GM18499 (cell line): ENCODE data around the gene EPHB3.

Experiments used
- ATAC-seq: cut with Tn5 transposase; IDR thresholded peaks from one replicate; pipeline ENCODE4 v1.9.1; 2021; ENCODE audit warnings: moderate number of reproducible peaks; ENCODE audit not compliant: insufficient read depth, unreplicated experiment

EPHB3 gene

DNA sequence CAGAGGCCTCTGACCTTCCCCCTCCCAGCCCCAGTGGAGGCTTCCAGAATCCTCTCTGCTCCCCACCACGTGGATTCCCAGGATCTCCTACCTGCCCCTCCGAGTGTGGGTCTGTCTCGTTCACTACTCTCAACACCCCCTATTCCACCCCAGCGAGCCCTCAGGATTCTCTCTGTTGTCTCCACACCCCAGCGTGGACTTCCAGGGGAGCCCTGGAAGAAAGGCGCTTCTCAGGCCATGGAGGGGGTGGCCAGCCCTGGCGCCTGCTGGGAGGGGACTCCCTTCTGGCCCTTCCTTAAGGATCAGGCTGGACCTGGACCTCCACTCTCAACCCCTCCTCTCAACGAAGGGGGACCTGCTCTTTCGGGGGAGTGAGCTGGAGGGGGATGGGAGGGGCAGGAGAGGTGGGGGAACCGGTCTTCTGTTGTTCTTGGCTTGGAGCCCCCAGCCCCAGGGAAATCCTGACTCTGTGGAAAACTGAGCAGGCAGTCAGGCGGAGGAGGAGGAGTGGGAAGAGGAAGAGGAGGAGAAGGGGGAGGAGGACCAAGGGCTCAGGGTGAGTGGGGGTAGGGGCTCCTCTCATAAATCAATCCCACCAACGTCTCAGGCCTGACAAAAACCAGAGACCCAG is 32.9 kb downstream of the EPHB3 start:
- ATAC-seq, result no peak

DNA sequence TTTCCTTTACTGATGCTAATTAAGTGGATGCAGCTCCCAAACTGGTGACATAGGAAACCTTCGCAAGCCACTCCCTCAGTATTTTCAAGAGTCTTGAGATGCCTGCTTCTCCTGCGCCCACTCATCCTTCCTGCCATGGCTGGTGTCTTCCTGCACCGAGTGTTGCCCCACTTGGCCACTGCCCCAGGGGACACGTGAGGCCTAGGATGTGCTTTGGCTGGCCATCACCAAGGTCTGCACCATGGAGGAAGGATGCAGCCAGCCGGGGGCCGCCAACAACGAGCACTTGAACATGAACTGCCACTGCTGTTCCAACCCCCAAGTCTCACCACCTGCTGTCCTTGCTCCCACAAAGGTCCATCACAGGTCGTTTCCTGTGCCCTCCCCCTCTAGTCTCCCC is 34.1 kb downstream of the EPHB3 start:
- no peak for ATAC-seq

DNA sequence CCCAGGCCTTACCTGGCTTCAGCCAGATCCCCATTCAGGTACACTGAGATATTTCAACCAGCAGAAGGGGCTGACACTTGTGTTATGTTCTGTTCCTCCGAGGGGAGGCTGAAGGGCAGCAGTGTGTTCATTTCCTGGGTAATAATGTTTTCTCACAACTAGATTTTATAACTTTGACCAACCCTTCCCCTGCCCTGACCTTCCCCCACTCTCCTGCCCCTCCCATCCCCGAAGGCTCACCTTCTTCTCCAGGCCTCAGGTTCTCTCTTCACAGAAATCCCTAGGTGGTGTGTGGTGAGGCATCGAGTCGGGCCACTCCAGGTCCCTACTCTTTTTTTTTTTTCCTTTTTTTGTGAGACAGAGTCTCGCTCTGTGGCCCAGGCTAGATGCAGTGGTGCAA is 34.6 kb downstream of the EPHB3 start:
- no peak for ATAC-seq

DNA sequence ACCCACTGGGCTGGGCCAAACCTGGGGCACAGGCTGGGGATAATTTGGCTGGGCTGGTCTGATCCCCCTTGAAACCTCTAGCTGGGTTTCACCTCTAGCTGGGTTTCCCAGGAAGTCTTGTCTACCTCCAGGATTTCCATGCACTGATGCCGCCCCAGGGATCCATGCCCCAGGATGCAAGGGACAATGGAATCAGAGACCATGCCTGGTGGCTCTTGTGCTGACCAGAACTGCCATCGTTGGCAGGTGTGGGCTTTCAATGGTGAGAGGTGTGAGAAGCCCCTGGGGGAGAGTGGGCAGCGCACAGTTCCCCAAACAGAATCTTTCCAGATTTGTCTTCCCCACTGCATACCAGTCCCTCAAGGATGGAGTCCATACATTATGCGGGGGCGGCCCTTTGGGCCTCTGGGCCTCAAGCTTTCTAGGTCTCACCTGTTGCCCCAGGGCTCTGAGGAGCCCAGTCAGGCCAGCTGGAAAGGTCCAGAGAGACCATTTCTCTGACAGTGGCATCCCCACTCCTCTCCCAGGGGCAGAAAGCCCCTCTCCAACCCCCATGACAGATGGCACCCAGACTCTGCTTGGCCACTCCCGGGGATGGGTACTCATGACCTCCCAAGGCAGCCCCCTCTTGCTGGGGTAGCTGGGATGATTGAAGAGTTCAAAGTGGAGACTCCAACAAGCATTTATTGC is 35.4 kb downstream of the EPHB3 start:
- no peak for ATAC-seq

DNA sequence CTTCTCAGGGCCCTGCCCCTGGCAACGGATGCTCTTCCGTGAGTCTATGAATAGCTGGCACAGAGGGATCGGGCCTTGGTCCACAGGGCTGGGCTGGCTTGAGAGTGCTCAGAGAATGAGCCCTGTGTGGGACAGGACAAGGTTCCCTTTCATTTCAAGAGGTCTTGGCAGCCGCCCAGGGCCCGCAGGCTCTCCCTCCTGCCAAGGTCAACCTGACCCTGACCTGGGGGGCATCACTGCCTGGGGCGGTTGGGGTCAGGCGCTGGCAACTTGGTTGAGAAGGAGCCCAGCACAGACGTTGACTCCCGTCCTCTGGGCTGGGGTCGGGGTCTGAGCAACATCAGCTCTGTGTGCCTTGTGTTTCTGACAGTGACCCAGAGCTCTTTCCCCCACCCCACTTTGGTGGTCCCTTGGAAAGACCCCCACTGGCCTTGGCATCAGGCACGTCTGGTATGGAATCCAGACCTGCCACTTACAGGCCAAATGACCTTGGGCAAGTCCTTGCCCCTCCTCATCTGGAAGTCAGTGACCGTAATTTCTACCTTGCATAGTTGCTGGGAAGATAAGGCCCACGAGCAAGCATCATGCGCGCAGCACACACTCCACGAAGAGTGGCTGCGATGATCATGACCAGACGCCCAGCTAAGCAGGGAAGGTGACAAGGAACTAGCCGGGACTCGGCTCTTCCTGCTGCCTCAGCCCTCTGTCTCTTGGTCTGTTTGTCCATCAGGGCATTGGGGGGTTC is 36.4 kb downstream of the EPHB3 start:
- no peak for ATAC-seq

DNA sequence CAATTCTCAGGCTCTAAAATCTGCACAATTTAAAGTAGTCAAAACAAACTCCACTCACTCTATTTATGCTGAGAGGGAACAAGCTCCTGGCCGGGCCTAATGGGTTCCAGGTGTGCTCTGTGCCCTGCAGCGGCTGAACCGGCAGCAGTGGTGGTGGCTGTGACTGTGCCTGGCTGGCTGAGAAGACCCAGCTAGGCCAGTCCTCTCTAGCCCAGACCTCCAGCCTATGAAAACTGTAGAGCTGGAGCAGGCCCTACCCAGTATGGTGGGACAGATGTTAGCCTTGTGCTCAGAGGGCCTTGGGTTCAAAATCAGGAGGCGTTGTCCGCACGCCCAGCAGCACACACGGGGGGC is 37.0 kb downstream of the EPHB3 start:
- no peak for ATAC-seq

DNA sequence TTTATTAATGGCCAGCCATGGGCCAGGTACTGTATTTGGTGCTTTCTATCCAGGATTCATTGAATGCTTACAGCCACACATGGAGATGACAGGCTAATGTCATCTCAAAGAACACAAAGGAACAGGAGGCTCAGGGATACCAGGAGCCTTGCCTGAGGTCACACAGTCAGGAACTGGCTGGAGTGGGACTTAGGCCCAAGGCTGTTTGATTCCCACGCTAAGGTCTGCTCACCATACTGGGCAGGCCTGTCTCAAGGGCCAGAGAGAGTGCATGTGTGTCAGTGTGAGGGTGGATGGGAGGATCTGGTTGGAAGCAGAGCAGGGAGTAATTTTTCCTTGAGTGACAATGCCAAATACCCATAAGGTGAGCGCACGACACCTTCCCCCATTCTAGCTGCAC is 37.6 kb downstream of the EPHB3 start:
- ATAC-seq, result no peak

DNA sequence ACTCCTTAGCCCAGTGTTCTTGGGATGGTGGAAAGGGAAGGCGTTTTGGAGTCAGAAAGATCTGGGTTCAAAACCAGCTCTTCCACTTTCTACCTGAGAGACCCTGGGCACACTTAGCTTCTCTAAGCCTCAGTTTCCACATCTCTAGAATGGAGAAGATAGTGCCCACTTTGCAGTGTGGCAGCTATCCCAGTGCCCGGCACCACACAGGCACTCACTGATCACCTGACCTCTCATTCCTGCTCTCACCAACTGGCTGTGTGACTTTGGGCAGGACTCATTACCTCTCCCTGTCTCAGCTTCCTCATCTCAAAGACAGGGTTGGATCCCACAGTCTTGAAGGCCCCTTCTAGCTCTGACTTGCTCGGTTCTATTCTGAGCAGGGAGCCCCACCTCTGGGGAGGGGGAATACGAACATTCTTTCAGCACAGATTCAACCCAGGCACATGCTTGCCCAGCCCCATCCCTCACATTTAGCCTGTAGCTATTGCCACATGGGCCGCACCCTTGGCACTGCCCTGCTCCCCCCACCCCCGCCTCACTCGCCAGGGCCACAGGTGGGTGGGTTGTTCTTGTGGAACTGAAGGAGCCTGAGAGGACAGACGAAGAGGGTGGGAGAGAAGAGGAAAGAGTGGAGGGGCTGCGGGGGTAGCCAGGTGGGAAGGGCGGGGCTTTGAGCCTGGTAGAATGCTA is 39.2 kb downstream of the EPHB3 start:
- ATAC-seq, result no peak

DNA sequence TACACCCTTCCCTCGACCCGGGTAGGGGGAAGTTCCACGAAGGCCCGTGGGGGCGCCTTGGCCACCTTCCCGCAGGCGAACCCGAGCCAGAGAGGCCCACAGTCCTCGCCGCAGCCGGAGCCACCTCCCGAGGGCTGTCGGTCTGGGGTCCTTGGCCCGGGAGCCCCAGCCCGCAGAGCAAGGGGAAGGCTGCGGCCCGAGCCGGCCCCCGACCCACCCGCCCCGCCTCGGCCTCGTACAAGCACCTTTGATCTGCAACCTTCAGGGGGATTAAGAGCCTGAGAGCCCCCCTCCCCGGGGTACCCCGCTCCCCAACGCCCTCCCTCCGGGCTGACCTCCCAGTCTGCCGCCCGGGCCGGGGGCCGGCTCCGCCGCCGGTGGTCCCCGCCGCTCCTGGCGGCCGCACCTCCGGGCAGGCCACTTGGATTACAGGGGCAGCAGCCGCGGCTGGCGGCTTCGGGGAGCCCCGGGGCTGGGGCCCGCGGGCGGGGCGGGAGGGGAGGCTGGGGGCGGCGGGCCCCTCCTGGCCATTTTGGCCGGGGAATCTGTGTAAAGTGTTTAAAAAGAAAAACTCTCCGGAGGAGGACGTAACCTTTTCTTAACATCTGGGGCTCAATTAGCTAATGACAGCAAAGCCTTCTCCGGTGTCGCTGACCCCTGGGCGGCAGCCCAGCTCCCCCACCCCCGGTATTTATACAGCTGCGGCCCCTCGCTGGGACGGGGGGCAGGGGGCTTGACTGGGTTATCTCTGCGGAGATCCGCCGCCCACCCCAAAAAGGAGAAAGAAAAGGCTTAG is 40.2 kb downstream of the EPHB3 start:
- ATAC-seq, result no peak

DNA sequence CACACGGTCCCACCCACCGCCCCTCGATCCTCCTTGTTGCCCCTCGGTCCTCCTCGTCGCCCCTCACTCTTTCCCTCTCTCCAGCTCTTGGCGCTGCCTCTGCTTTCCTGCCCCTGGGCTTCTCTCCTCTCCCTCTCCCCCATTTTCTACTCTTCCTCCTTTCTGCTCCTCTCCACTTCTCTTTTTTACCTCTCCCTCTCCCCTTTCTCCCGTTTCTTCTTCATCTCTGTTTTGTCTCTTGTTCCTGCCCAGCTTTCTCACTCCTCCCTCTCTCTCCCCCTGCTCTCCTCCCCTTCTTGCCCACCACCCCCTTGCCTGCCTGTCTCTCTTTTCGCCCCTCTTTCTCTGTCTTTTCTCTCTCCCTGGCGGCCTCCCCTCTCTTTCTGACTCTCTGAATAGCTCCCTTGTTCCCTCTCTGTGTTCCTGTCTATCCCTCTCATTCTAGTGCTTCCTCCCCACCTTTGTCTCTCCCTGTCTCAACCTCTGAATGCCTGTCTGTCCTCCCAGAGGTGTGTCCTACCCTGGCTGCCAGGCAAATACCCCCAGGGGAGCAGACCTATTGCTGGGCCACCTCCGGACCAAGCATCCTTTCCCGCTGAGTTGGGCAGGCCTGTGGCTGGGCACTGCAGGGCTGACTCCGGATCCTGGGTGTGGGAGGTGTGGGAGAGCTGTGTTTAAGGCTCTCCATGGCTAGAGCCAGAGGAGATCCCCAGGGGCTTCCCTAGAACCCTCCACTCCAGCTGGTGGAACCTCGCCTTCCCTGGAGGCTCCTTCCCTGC is 41.0 kb downstream of the EPHB3 start:
- no peak for ATAC-seq

DNA sequence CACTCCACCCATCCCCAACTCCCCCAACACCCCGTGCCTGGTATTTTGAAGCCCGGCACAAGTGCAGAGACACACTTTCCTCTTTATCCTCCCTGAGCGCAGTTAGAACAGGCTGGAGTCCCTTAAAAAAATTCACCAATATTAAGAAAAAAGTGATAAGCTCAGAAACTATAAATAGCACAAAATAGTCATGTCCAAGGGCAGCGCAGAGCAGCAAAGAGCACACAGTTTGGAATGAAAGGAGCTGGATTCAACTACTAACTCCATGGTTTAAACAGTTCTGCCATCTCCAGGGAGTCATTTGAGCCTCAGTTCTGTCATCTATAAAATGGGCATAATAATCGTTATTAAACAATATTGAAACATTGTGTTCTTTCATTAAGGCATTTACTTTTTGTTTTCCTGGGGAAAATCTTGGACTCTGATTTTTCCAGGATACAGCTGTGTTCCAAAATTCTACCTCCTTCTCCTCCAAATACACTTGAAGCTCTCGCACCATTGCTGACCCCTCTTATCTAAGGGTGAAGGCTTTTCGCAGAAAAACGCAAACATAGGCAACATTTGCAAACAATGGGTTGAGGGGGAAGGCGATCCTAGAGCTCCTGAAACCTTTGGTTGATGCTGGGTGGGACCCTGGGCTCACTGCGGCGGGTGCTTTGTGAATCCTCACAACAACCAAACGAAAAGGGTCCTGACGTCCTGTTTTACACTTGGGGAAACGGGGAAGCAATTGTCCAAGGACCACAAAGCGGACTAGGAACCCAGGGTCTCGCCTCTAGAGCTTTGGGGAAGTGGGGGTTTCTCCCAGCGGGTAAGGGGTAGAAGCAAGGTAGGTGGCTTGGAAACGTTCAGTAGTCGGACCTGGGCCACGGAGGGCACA is 41.8 kb downstream of the EPHB3 start:
- no peak for ATAC-seq

DNA sequence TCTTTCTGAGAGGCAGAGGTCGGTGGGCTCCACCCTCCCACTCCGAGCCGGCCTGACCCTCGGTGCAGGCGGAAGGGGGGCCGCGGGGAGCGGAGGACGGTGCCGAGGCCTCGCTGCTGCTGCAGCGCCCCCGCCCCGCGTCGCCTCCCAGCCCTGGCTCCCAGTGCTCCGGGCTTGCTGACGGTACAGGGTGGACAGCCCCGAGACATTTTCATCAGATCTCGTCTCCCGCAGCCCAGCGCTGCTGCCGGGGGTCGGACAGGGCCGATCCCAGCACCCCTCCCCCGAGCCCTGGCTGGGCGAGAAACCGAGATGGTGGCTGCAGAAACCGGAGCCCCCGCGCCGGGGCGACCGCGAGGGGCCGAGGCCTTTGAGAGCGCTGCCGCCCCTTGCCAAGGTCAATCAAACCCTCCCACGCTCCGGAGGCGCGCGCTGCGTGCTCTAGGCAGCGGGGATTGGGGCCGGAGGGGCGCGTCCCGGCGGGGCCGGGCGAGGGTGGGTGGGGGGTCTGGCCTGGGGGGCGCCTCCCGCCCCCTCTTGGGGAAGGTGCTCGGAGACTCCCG is 42.5 kb downstream of the EPHB3 start:
- ATAC-seq, result no peak

DNA sequence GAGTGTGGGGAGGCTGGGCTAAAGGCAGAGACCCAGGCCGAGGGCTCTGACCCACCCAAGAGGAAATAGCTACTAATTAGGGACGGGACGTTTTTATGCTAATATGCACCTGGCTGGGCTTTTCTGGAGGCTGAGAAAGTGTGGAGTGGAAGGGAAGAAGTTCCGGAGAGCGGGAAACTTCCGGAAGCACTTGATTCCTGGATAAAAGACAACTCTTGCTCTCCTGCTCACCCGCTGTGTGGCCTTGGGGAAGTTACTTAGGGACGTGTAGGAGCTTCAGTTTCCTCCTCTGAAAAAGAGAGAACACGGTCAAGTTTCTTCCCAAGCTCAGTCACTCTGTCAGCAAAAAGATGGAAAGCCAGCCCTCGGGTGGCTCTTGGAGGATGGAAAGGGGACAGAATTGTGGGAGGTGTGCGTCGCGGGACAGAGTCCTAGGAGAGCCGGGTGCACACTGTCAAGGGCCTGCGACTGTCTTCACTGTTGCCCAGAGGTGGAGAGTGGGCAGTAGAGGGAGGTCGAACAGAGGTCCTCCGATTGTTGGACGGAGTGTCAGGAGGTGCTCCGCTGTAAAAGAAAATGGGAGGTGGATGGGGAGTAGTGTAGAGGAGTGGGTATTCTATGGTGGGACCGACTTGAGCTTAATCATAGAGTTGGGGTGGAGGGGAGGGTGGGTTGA is 43.2 kb downstream of the EPHB3 start:
- ATAC-seq, result no peak

DNA sequence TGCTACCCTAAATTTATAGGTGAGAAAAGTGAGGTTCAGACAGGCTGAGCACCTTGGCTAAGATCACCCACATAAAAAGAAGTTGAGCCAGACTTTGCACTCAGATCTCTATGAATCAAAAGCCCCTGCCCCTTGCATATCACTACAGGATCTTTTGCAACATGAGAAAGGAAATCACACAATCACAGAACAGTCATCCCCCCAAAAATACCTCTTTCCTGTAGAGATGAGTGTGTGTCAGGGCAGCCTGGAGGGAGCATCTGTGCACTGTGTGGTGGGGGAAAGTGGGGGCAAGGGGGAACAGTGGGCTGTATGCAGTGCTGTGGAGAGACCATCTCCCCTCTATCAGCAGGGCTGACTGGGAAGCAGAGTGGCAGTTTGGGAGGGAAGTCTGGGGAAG is 46.6 kb downstream of the EPHB3 start:
- ATAC-seq, result no peak

DNA sequence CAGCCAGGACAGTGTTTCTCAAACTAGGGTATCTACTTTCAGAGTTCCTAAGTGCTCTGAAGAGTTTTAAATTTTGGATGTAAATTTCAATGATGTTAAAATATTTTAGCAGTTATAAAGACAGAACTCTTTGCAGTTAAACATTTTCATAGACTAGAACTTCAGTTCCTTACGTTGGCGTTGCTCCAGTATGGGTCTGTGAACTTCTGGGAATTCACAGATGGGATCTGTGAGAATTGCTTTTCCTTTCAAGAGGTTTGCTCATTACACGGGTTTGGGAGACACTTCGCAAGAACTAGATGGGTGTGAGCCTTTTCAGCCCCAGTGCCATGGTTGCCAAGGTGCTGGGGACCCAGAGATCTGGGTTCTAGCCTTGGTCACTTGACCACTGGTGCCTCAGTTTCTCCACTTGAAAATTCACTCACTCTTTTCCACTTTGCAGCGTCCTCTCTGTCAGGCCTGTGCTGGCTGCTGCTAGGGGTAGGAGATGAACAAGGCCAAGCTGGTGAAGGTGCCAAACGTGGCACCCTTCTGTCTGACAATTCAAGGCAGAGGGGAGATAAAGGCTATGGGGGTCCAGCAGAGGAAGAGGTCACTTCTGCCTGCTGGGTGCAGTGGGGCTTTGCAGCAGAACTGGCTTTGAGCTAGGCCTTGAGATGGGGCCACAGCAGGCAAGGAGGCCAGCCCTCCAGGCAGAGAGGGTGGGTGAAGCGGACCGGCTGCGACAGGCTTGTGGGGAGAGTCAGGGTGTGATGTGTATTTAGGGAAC is 48.1 kb downstream of the EPHB3 start:
- no peak for ATAC-seq

DNA sequence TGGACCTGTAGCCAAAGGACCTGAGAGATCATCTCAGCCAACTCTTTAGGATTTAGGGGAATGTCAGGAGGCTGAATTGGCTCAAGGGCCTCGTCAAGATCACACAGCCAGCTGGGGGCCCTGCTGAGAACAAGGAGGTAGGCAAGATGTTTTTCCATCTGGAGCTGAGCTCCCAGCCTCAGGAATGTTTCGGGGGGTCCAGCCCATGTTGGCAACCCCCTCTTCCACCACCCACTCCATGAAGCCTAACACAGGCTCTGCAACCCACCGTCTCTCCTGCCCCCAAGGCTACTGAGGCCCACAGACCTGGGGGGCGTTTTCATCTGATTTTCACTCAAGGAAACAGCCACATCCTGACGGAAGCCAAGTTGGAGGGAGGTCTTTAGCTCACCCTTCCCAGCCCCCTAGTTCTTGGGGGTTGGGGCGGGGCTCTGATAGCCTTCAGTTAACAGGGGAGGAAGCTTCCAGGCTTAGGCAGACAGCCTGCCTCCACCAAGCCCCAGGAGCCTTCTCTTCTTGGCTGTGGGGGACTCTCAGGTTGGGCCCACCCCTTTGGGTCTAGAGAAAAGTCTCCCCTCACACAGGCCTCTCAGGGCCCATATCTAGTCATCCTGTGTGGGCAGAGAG is 48.8 kb downstream of the EPHB3 start:
- ATAC-seq, result no peak
